Mesothelial cell of epicardium (in vitro differentiated cells): ENCODE results near the gene MAP2K2. TPM values are rescaled to one million over a fixed set of nuclear protein-coding genes. Genes with fewer than 3 reads are reported as not detected.
A peak's percentile ranks its signal among the peaks of the same experiment; 100 is the strongest.

ENCODE experiments used
- DNase-seq, 2 experiments: peaks; one replicate each; pipeline ENCODE4 v3.0.0; 2021; ENCODE audit warnings: low spot score in 2 of 2; ENCODE audit not compliant: unreplicated experiment in 2 of 2
- H3K27ac Mint-ChIP-seq: 2 replicates; pipeline ENCODE4 v1.8.0; 2021; ENCODE audit warnings: mixed read lengths
- H3K27me3 Mint-ChIP-seq: 2 replicates; pipeline ENCODE4 v1.8.0; 2021; ENCODE audit warnings: low read depth, mixed read lengths
- H3K36me3 Mint-ChIP-seq: 2 replicates; pipeline ENCODE4 v1.8.0; 2021; ENCODE audit warnings: mixed read lengths
- H3K4me1 Mint-ChIP-seq: 2 replicates; pipeline ENCODE4 v1.8.0; 2021; ENCODE audit warnings: mixed read lengths
- H3K4me3 Mint-ChIP-seq: 2 replicates; pipeline ENCODE4 v1.8.0; 2021; ENCODE audit warnings: mild to moderate bottlenecking, moderate library complexity, mixed read lengths
- H3K9me3 Mint-ChIP-seq: 2 replicates; pipeline ENCODE4 v1.8.0; 2021; ENCODE audit warnings: mixed read lengths
- CTCF ChIP-seq: fragments of 200-600 bp; sonication (generic); IDR thresholded peaks from one replicate; pipeline ENCODE4 v1.5.0; 2021; ENCODE audit warnings: antibody characterized with exemption; ENCODE audit not compliant: unreplicated experiment
- total RNA-seq: library from RNA; stranded (reverse); gene quantifications from 3 replicates; pipeline ENCODE4 v1.2.1, GENCODE V29; 2021

MAP2K2 gene
- total RNA-seq, 1 donor from 2014 or later, result 152 TPM

DNA sequence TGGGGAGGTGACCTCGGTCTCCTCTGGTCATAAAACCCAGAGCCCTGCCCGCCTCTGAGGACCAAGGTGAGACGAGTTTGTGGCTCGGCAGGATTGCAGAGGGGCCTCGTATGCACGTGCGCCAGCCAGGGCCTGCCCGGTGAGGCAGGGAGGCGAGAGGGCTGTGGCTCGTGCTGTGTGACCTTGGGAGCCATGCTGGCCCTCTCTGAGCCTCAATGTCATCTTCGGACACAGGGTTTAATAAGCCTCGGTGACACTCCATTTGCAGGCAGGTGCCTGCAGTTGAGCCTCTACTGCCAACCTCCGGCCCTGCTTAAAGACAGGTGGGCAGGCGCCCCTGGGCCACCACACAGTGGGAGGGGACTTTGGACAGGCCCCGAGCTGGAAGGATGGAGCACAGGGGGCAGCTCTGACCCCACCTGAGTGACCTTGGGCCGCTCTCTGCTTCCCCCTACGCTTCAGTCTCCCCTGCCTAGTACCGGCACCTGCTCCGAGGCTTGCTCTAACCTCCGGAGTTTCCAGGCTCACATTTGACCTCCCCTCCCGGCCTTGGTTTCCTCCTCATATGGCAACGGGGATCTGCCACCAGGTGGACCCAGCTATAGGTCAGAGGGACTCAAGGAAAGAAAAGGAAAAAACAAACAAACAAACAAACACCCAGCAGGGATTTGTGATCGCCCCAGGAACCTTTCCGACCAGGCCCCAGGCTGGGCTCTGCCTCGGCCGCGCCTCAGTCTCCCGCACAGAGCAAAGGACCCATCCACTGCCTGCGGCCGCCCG is 60.4 kb downstream of the MAP2K2 start:
- no peak for TF ChIP-seq CTCF
- no peak for DNase-seq
- Mint-ChIP-seq H3K4me1 (peaks cover 20% of the 10 kb centered on the region), H3K27me3 (no peaks in the 10 kb centered on the region), H3K9me3 (no peaks in the 10 kb centered on the region), H3K36me3 (no peaks in the 10 kb centered on the region), H3K27ac (peak overlapping the region; percentile 81), H3K4me3 (peak overlapping the region; percentile 72)

GRCh38 chr19:4062419-4063368 is 61.2 kb downstream of the MAP2K2 start:
- H3K36me3 Mint-ChIP-seq, result peaks cover under 1% of the 10 kb centered on the region
- H3K27me3 Mint-ChIP-seq, result no peaks in the 10 kb centered on the region
- H3K9me3 Mint-ChIP-seq, result no peaks in the 10 kb centered on the region
- DNase-seq, result no peak
- peaks cover 14% of the 10 kb centered on the region for H3K4me1 Mint-ChIP-seq
- H3K27ac Mint-ChIP-seq, result peak overlapping the region; percentile 64
- peak overlapping the region; percentile 72 for H3K4me3 Mint-ChIP-seq
- no peak for TF ChIP-seq CTCF

- Mint-ChIP-seq H3K27me3 (no peaks in the 10 kb centered on the region), H3K4me3 (peak overlapping the region; percentile 28), H3K27ac (peak overlapping the region; percentile 64)
Measured at GRCh38 chr19:4061683-4062418, 62.1 kb downstream of the MAP2K2 start.

GRCh38 chr19:4061178-4061682 is 62.7 kb downstream of the MAP2K2 start:
- Mint-ChIP-seq H3K27ac (no peak overlapping the region), H3K4me3 (no peak overlapping the region), H3K9me3 (no peaks in the 10 kb centered on the region), H3K27me3 (no peaks in the 10 kb centered on the region), H3K36me3 (peaks cover 3% of the 10 kb centered on the region), H3K4me1 (peaks cover 14% of the 10 kb centered on the region)
- TF ChIP-seq CTCF, result no peak
- DNase-seq, result no peak

More at GRCh38 chr19:4061683-4062418, 62.1 kb downstream of the MAP2K2 start:
- Mint-ChIP-seq H3K36me3 (peaks cover 2% of the 10 kb centered on the region), H3K4me1 (peaks cover 14% of the 10 kb centered on the region), H3K9me3 (no peaks in the 10 kb centered on the region)
- no peak for TF ChIP-seq CTCF
- no peak for DNase-seq

- no peak for DNase-seq
- no peak overlapping the region for H3K27ac Mint-ChIP-seq
- H3K4me3 Mint-ChIP-seq, result no peak overlapping the region
Measured at GRCh38 chr19:4060621-4061177, 63.2 kb downstream of the MAP2K2 start.

More at GRCh38 chr19:4060621-4061177, 63.2 kb downstream of the MAP2K2 start:
- H3K36me3 Mint-ChIP-seq, result peaks cover 8% of the 10 kb centered on the region
- peaks cover 14% of the 10 kb centered on the region for H3K4me1 Mint-ChIP-seq
- TF ChIP-seq CTCF, result no peak
- no peaks in the 10 kb centered on the region for H3K9me3 Mint-ChIP-seq
- no peaks in the 10 kb centered on the region for H3K27me3 Mint-ChIP-seq
